Retinal pigment epithelial cell (primary cell): ENCODE measurements around the gene QPCTL.
"Not testable (repeated sequence)": the region's sequence is repeated elsewhere in the genome, so short reads cannot be mapped to it uniquely, and the experiment has no call there.

Source experiments
- DNase-seq: peaks from one replicate; pipeline ENCODE4 v3.0.0-alpha.2; 2010; ENCODE audit warnings: low read depth
- H3K4me3 ChIP-seq: 2 replicates; pipeline ENCODE4 v1.5.1; 2011; ENCODE audit warnings: mild to moderate bottlenecking, low read length, control low read depth, moderate library complexity
- CTCF ChIP-seq: conservative IDR thresholded peaks from 2 replicates; pipeline ENCODE4 v1.5.1; 2011; ENCODE audit warnings: low read depth, low read length, control low read depth, inconsistent platforms

QPCTL gene

GRCh38 chr19:45742969-45743368 is 50.5 kb downstream of the QPCTL start:
- H3K4me3 ChIP-seq: no peak overlapping the region
- TF ChIP-seq CTCF: no peak
- no peak for DNase-seq

- no peak for TF ChIP-seq CTCF
- no peak overlapping the region for H3K4me3 ChIP-seq
- DNase-seq: no peak
Measured at GRCh38 chr19:45745606-45746005, 53.1 kb downstream of the QPCTL start.

- TF ChIP-seq CTCF: no peak
- DNase-seq: no peak
- H3K4me3 ChIP-seq: no peak overlapping the region
Measured at GRCh38 chr19:45746866-45747265, 54.4 kb downstream of the QPCTL start.

GRCh38 chr19:45747513-45747912 is 55.0 kb downstream of the QPCTL start:
- no peak for TF ChIP-seq CTCF
- DNase-seq: no peak
- no peak overlapping the region for H3K4me3 ChIP-seq

GRCh38 chr19:45751483-45751882 is 59.0 kb downstream of the QPCTL start:
- H3K4me3 ChIP-seq, DNase-seq: not testable (repeated sequence)

GRCh38 chr19:45752639-45753038 is 60.2 kb downstream of the QPCTL start:
- no peak for TF ChIP-seq CTCF
- DNase-seq: no peak
- no peak overlapping the region for H3K4me3 ChIP-seq

- TF ChIP-seq CTCF: peak; percentile 30
- DNase-seq: no peak
Measured at GRCh38 chr19:45753548-45753947, 61.1 kb downstream of the QPCTL start.

More at GRCh38 chr19:45753548-45753947, 61.1 kb downstream of the QPCTL start:
- H3K4me3 ChIP-seq: no peak overlapping the region
